ENCODE results near the gene ATF7IP2.
"Not testable (repeated sequence)": the region's sequence is repeated elsewhere in the genome, so short reads cannot be mapped to it uniquely, and the experiment has no call there.

ATF7IP2 gene

GRCh38 chr16:10494343-10495030 lies 108.6 kb downstream of the ATF7IP2 start:
- DNase-seq (ENCODE audit: low spot score): no peak

GRCh38 chr16:10495031-10495345 lies 109.1 kb downstream of the ATF7IP2 start:
- TF ChIP-seq CTCF (IDR thresholded peaks at IDR 0.05; ENCODE audit: extremely low read depth, missing control alignments): no peak
- DNase-seq (ENCODE audit: low spot score): no peak

More at GRCh38 chr16:10494343-10495030, 108.6 kb downstream of the ATF7IP2 start:
- TF ChIP-seq CTCF (IDR thresholded peaks at IDR 0.05; ENCODE audit: extremely low read depth, missing control alignments): no peak

GRCh38 chr16:10497132-10498101 lies 111.6 kb downstream of the ATF7IP2 start:
- TF ChIP-seq CTCF (IDR thresholded peaks at IDR 0.05; ENCODE audit: extremely low read depth, missing control alignments): no peak
- DNase-seq (ENCODE audit: low spot score): no peak

- DNase-seq (ENCODE audit: low spot score): no peak
- no peak for TF ChIP-seq CTCF (IDR thresholded peaks at IDR 0.05; ENCODE audit: extremely low read depth, missing control alignments)
These were observed 114.7 kb downstream of the ATF7IP2 start for GRCh38 chr16:10500582-10500981.

- DNase-seq (ENCODE audit: low spot score): no peak
- no peak for TF ChIP-seq CTCF (IDR thresholded peaks at IDR 0.05; ENCODE audit: extremely low read depth, missing control alignments)
These were observed 115.3 kb downstream of the ATF7IP2 start for GRCh38 chr16:10501016-10501607.

GRCh38 chr16:10502776-10503175 lies 116.9 kb downstream of the ATF7IP2 start:
- DNase-seq (ENCODE audit: low spot score): no peak
- TF ChIP-seq CTCF (IDR thresholded peaks at IDR 0.05; ENCODE audit: extremely low read depth, missing control alignments): no peak

GRCh38 chr16:10504404-10504885 lies 118.6 kb downstream of the ATF7IP2 start:
- no peak for TF ChIP-seq CTCF (IDR thresholded peaks at IDR 0.05; ENCODE audit: extremely low read depth, missing control alignments)
- DNase-seq (ENCODE audit: low spot score): no peak

- not testable (repeated sequence) for DNase-seq (ENCODE audit: low spot score)
These were observed 119.4 kb downstream of the ATF7IP2 start for GRCh38 chr16:10505286-10505685.

All from GM20000 (cell line).